IgD-negative memory B cell (primary cell): ENCODE data around the gene ZC3H7A. TPM values are rescaled to one million over a fixed set of nuclear protein-coding genes. Genes with fewer than 3 reads are reported as not detected.

Source experiments
- H3K27ac Mint-ChIP-seq, 3 donors: one replicate each; pipeline ENCODE4 v1.8.0; 2020 to 2022; ENCODE audit warnings: mild to moderate bottlenecking in 3 of 3, mixed read lengths in 3 of 3, moderate library complexity in 1 of 3
- H3K27me3 Mint-ChIP-seq: one replicate; pipeline ENCODE4 v1.8.0; 2021; ENCODE audit warnings: mixed read lengths
- H3K36me3 Mint-ChIP-seq: one replicate; pipeline ENCODE4 v1.8.0; 2020; ENCODE audit warnings: mild to moderate bottlenecking, mixed read lengths
- H3K4me1 Mint-ChIP-seq, 3 donors: one replicate each; pipeline ENCODE4 v1.8.0; 2020 to 2022; ENCODE audit warnings: mixed read lengths in 3 of 3, mild to moderate bottlenecking in 1 of 3
- H3K4me3 Mint-ChIP-seq, 4 donors: one replicate each; pipeline ENCODE4 v1.8.0; 2020 to 2022; ENCODE audit warnings: mild to moderate bottlenecking in 4 of 4, mixed read lengths in 4 of 4, moderate library complexity in 3 of 4
- H3K9me3 Mint-ChIP-seq, 3 donors: one replicate each; pipeline ENCODE4 v1.8.0; 2020 to 2021; ENCODE audit warnings: mixed read lengths in 3 of 3, mild to moderate bottlenecking in 1 of 3
- polyA plus RNA-seq: library from polyadenylated mRNA; unstranded; fragments of 300-500 nt; fragmentation: Illumina TruSeq; gene quantifications from one replicate; pipeline ENCODE4 v1.2.3, GENCODE V29; 2021

ZC3H7A gene
- polyA plus RNA-seq, 1 donor from 2014 or later, result 37.5 TPM

DNA sequence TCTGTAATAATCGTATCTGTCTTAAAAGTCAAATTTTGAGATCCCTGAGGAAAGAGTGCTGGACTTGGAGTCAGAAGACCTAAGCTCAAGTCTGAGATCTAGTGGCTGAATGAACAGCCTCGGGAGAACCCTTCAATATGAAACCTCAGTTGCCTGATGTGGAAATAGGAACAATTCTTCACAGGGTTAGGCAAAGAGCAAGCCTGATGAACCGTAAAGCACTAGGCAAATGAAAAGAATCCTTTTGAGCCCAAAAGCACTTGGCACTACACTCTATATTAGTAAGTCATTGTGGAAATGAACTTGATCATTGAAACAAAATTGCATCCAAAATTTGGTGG lies 74.6 kb downstream of the ZC3H7A start:
- peak overlapping the region in 1 of 3 donors; percentile 56 for H3K27ac Mint-ChIP-seq
- no peaks in the 10 kb centered on the region for H3K9me3 Mint-ChIP-seq
- peaks cover 5% of the 10 kb centered on the region for H3K36me3 Mint-ChIP-seq
- no peak overlapping the region for H3K4me3 Mint-ChIP-seq
- peaks cover 15 to 23% (median 22%) of the 10 kb centered on the region in 3 donors for H3K4me1 Mint-ChIP-seq
- H3K27me3 Mint-ChIP-seq, result no peaks in the 10 kb centered on the region

GRCh38 chr16:11721781-11722467 lies 75.1 kb downstream of the ZC3H7A start:
- H3K4me3 Mint-ChIP-seq, result no peak overlapping the region
- peak overlapping the region in 2 of 3 donors; percentile 14 to 56 for H3K27ac Mint-ChIP-seq
- H3K9me3 Mint-ChIP-seq, result no peaks in the 10 kb centered on the region
- no peaks in the 10 kb centered on the region for H3K27me3 Mint-ChIP-seq
- H3K4me1 Mint-ChIP-seq, result peaks cover 15 to 23% (median 22%) of the 10 kb centered on the region in 3 donors
- H3K36me3 Mint-ChIP-seq, result peaks cover 5% of the 10 kb centered on the region

- Mint-ChIP-seq H3K27me3 (no peaks in the 10 kb centered on the region), H3K27ac (no peak overlapping the region), H3K36me3 (peaks cover 5% of the 10 kb centered on the region), H3K9me3 (no peaks in the 10 kb centered on the region), H3K4me3 (no peak overlapping the region), H3K4me1 (peaks cover 22 to 29% (median 25%) of the 10 kb centered on the region in 3 donors)
These were observed 77.3 kb downstream of the ZC3H7A start for GRCh38 chr16:11719762-11720161.

GRCh38 chr16:11719171-11719570 lies 77.9 kb downstream of the ZC3H7A start:
- Mint-ChIP-seq H3K36me3 (peaks cover 8% of the 10 kb centered on the region), H3K4me1 (peaks cover 23 to 34% (median 28%) of the 10 kb centered on the region in 3 donors), H3K27me3 (no peaks in the 10 kb centered on the region), H3K4me3 (no peak overlapping the region), H3K9me3 (no peaks in the 10 kb centered on the region), H3K27ac (no peak overlapping the region)

DNA sequence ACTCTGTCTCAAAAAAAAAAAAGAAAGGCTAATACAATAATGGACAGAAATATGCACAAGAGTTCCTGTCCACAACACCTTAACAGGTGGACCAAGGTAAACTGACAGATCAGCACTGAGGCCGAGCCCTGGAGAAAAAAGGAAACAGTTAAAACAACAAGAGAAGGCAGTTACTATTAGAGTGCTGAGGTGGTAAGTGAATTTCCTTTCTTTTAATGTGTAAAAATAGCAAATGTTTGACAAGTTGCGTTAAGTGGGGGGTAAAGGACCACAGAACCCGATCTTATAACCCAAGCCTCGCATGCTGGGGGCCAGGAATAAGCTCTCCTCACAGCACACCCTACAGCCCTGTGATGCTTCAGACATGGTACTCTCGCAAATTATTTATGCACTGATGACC lies 79.2 kb downstream of the ZC3H7A start:
- peak overlapping the region in 1 of 3 donors; percentile 18 for H3K27ac Mint-ChIP-seq
- peaks cover 19 to 28% (median 24%) of the 10 kb centered on the region in 3 donors for H3K4me1 Mint-ChIP-seq
- no peaks in the 10 kb centered on the region for H3K27me3 Mint-ChIP-seq
- no peak overlapping the region for H3K4me3 Mint-ChIP-seq
- H3K9me3 Mint-ChIP-seq, result no peaks in the 10 kb centered on the region
- H3K36me3 Mint-ChIP-seq, result peaks cover 8% of the 10 kb centered on the region

GRCh38 chr16:11716336-11716735 lies 80.7 kb downstream of the ZC3H7A start:
- H3K27me3 Mint-ChIP-seq, result no peaks in the 10 kb centered on the region
- H3K4me1 Mint-ChIP-seq, result peaks cover 15 to 20% (median 19%) of the 10 kb centered on the region in 3 donors
- H3K4me3 Mint-ChIP-seq, result no peak overlapping the region
- peaks cover 8% of the 10 kb centered on the region for H3K36me3 Mint-ChIP-seq
- H3K27ac Mint-ChIP-seq, result peak overlapping the region in 1 of 3 donors; percentile 50
- no peaks in the 10 kb centered on the region for H3K9me3 Mint-ChIP-seq

DNA sequence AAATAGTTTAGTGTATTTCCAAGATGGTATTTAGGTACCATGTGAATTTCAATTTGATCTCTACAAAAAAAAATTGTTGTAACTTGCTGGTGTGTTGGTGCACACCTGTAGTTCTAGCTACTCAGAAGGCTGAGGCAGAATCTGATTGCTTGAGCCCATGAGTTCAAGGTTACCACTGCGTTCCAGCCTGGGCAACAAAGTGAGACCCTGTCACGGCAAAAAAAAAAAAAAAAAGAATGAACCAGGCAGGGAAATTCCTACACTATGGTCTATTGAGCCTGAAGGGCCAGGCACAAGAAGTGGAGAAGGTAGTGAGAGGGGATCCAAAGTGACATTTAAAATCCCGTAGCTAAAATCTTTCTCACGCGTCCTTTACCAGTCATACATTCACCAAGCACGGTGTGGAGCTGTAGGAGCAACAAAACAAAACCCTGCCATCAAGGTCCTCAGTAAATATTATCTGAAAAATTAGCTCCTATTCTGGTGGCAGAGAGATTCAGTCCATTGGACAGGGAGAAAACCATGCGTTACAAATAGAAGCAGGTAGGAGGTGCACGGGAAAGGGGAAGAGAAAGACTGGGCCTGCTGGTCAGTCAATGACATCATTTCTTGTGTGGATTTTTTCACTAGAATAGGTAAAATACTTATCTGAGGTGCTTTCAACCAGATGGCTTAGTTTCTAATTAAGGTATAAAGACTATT lies 81.7 kb downstream of the ZC3H7A start:
- no peaks in the 10 kb centered on the region for H3K27me3 Mint-ChIP-seq
- H3K9me3 Mint-ChIP-seq, result no peaks in the 10 kb centered on the region
- peaks cover 8% of the 10 kb centered on the region for H3K36me3 Mint-ChIP-seq
- no peak overlapping the region for H3K4me3 Mint-ChIP-seq
- peaks cover 14 to 24% (median 19%) of the 10 kb centered on the region in 3 donors for H3K4me1 Mint-ChIP-seq
- H3K27ac Mint-ChIP-seq, result peak overlapping the region in 2 of 3 donors; percentile 14 to 80

DNA sequence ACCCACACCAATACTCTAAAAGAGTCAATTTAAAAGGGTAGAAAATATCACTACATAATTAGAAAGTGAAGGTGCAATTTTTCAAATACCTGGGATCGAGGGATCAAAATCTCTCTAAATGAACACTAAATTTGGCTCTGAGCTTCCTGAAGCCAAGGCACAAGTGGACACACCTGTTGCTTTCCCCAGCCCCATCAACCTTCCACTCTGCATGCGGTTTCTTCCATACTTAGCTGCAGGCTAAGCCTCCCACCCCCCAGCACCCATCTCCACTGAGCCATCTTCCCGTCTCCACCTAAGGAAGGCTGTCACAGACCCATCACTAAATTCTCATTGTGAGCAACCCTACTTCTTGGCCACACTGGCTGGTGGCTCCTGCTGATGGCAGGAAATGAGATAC lies 84.9 kb downstream of the ZC3H7A start:
- no peak overlapping the region for H3K27ac Mint-ChIP-seq
- H3K36me3 Mint-ChIP-seq, result peaks cover 8% of the 10 kb centered on the region
- H3K27me3 Mint-ChIP-seq, result no peaks in the 10 kb centered on the region
- peaks cover 7 to 19% (median 15%) of the 10 kb centered on the region in 3 donors for H3K4me1 Mint-ChIP-seq
- peak overlapping the region in 1 of 4 donors; percentile 45 for H3K4me3 Mint-ChIP-seq
- no peaks in the 10 kb centered on the region for H3K9me3 Mint-ChIP-seq

GRCh38 chr16:11711662-11712061 lies 85.4 kb downstream of the ZC3H7A start:
- H3K36me3 Mint-ChIP-seq, result peaks cover 8% of the 10 kb centered on the region
- H3K27me3 Mint-ChIP-seq, result no peaks in the 10 kb centered on the region
- no peaks in the 10 kb centered on the region for H3K9me3 Mint-ChIP-seq
- no peak overlapping the region for H3K4me3 Mint-ChIP-seq
- no peak overlapping the region for H3K27ac Mint-ChIP-seq
- peaks cover 7 to 17% (median 14%) of the 10 kb centered on the region in 3 donors for H3K4me1 Mint-ChIP-seq

GRCh38 chr16:11708421-11708820 lies 88.6 kb downstream of the ZC3H7A start:
- peaks cover 9% of the 10 kb centered on the region for H3K36me3 Mint-ChIP-seq
- peaks cover 5 to 12% (median 9%) of the 10 kb centered on the region in 3 donors for H3K4me1 Mint-ChIP-seq
- no peak overlapping the region for H3K4me3 Mint-ChIP-seq
- H3K27me3 Mint-ChIP-seq, result no peaks in the 10 kb centered on the region
- no peak overlapping the region for H3K27ac Mint-ChIP-seq
- H3K9me3 Mint-ChIP-seq, result no peaks in the 10 kb centered on the region

DNA sequence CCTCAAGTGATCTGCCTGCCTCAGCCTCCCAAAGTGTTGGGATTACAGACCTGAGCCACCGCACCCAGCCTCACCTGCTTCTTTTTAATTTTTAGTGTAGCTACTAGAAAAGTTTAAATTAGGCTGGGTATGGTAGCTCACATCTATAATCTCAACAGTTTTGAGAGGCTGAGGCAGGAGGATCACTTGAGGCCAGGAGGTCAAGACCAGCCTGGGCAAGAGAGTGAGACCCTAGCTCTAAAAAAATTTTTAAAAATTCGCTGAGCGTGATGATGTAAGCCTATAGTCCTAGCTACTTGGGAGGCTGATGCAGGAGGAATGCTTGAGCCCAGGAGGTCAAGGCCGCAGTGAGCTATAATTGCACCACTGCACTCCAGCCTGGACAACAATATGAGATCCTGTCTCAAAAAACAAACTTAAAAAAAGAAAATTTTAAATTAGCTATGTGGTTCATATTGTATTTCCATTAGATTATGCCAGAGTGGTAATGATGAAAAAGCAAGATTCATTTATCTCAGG lies 89.3 kb downstream of the ZC3H7A start:
- Mint-ChIP-seq H3K4me1 (peaks cover 5 to 12% (median 11%) of the 10 kb centered on the region in 3 donors), H3K9me3 (no peaks in the 10 kb centered on the region), H3K4me3 (no peak overlapping the region), H3K36me3 (peaks cover 10% of the 10 kb centered on the region), H3K27me3 (no peaks in the 10 kb centered on the region), H3K27ac (no peak overlapping the region)

DNA sequence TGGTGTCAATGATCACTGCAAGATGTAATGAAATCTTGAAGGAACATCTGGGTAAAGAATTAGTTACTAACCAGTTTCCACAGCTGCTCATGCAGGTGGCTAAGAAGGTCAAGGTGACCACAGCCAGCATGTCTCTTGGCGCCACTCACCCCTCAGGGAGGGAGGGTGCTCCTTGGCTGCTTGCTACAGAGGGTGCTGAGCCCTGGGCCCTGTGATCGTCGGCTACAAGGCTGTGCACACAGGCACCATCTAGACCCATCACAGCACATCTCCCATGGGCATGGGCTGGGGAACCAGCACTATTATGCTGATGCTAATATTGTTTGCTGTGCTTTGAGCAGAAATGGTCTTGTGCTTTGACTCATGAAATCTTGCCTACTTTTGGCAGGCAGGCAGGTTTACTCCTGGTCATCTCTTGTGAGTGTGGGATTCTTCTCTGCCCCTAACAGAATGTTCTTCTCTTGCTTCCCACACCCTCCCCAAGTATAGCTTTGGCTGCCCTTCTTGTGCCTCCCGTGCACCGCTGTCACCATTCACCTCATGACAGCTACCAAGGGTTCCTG lies 90.8 kb downstream of the ZC3H7A start:
- peaks cover 5% of the 10 kb centered on the region for H3K36me3 Mint-ChIP-seq
- H3K4me3 Mint-ChIP-seq, result no peak overlapping the region
- no peaks in the 10 kb centered on the region for H3K27me3 Mint-ChIP-seq
- H3K27ac Mint-ChIP-seq, result peak overlapping the region in 1 of 3 donors; percentile 50
- H3K4me1 Mint-ChIP-seq, result peaks cover 5 to 12% (median 10%) of the 10 kb centered on the region in 3 donors
- no peaks in the 10 kb centered on the region for H3K9me3 Mint-ChIP-seq

GRCh38 chr16:11705311-11706025 lies 91.6 kb downstream of the ZC3H7A start:
- Mint-ChIP-seq H3K4me1 (peaks cover 7 to 16% (median 9%) of the 10 kb centered on the region in 3 donors), H3K9me3 (no peaks in the 10 kb centered on the region), H3K27me3 (no peaks in the 10 kb centered on the region), H3K36me3 (peaks cover 8% of the 10 kb centered on the region), H3K27ac (peak overlapping the region in 1 of 3 donors; percentile 80), H3K4me3 (no peak overlapping the region)
